IMR-90 (cell line): Measurements from ENCODE around the gene ZNF524.

ENCODE experiments used
- BHLHE40 ChIP-seq: fragments of 150-350 bp; IDR thresholded peaks from 2 replicates; pipeline ENCODE4 v1.6.1; 2016; ENCODE audit warnings: mild to moderate bottlenecking, low read depth, low read length
- CEBPB ChIP-seq: IDR thresholded peaks from 2 replicates; pipeline ENCODE4 v1.6.1; 2012; ENCODE audit warnings: low read depth, low read length, improper control_type of control experiment
- MAZ ChIP-seq: IDR thresholded peaks from 2 replicates; pipeline ENCODE4 v1.6.1; 2012; ENCODE audit warnings: low read depth, mild to moderate bottlenecking, low read length, improper control_type of control experiment, moderate library complexity, borderline replicate concordance
- MXI1 ChIP-seq: IDR thresholded peaks from 2 replicates; pipeline ENCODE4 v1.6.1; 2012; ENCODE audit warnings: low read depth, mild to moderate bottlenecking, low read length, moderate library complexity, borderline replicate concordance
- POLR2A ChIP-seq: IDR thresholded peaks from 2 replicates; pipeline ENCODE4 v1.6.1; 2012; ENCODE audit warnings: mild to moderate bottlenecking, low read depth, low read length
- RAD21 ChIP-seq: IDR thresholded peaks from 2 replicates; pipeline ENCODE4 v1.6.1; 2012; ENCODE audit warnings: low read length, improper control_type of control experiment
- RFX5 ChIP-seq: IDR thresholded peaks from 2 replicates; pipeline ENCODE4 v1.8.0; 2012; ENCODE audit warnings: low read depth, mild to moderate bottlenecking, low read length, moderate library complexity
- SMC3 ChIP-seq: fragments of 150-350 bp; IDR thresholded peaks from 2 replicates; pipeline ENCODE4 v1.6.1; 2016; ENCODE audit warnings: low read depth, mild to moderate bottlenecking, antibody characterized with exemption, low read length, moderate library complexity
- TF ChIP-seq, protein P1 (sequence below): conservative IDR thresholded peaks from 2 replicates; pipeline ENCODE4 v1.5.1; 2012; ENCODE audit warnings: mild to moderate bottlenecking, low read depth, low read length, improper control_type of control experiment
- TF ChIP-seq, protein P2 (sequence below): fragments of 150-350 bp; IDR thresholded peaks from 2 replicates; pipeline ENCODE4 v1.6.1; 2016; ENCODE audit warnings: low read depth, mild to moderate bottlenecking, low read length, moderate library complexity, borderline replicate concordance

DNA sequence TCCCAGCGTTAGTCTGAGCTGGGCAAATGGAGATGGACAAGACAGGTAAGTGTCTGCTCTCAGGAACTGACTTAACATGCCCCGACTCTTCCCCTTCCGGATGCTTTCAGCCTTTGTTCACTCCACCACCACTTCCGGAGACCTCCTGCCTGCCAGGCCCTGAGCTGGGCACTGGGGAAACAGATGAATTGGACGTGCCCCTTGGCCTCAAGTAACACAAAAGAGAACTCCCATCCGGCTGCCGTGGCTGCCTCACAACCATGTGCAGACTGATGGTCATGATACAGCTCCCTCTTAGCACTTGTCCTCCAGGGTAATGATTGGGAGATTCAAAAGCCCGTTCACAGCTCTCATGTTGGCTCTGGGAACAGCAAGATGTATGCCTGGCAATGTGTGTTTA, 17.3 kb downstream of the ZNF524 start:
- TF ChIP-seq POLR2A: no peak
- TF ChIP-seq, protein P1, sequence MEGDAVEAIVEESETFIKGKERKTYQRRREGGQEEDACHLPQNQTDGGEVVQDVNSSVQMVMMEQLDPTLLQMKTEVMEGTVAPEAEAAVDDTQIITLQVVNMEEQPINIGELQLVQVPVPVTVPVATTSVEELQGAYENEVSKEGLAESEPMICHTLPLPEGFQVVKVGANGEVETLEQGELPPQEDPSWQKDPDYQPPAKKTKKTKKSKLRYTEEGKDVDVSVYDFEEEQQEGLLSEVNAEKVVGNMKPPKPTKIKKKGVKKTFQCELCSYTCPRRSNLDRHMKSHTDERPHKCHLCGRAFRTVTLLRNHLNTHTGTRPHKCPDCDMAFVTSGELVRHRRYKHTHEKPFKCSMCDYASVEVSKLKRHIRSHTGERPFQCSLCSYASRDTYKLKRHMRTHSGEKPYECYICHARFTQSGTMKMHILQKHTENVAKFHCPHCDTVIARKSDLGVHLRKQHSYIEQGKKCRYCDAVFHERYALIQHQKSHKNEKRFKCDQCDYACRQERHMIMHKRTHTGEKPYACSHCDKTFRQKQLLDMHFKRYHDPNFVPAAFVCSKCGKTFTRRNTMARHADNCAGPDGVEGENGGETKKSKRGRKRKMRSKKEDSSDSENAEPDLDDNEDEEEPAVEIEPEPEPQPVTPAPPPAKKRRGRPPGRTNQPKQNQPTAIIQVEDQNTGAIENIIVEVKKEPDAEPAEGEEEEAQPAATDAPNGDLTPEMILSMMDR: no peak
- TF ChIP-seq MXI1: no peak
- TF ChIP-seq RAD21: no peak
- no peak for TF ChIP-seq RFX5
- TF ChIP-seq, protein P2, sequence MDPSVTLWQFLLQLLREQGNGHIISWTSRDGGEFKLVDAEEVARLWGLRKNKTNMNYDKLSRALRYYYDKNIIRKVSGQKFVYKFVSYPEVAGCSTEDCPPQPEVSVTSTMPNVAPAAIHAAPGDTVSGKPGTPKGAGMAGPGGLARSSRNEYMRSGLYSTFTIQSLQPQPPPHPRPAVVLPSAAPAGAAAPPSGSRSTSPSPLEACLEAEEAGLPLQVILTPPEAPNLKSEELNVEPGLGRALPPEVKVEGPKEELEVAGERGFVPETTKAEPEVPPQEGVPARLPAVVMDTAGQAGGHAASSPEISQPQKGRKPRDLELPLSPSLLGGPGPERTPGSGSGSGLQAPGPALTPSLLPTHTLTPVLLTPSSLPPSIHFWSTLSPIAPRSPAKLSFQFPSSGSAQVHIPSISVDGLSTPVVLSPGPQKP: no peak
- TF ChIP-seq MAZ: no peak
- no peak for TF ChIP-seq CEBPB
- TF ChIP-seq BHLHE40: no peak
- TF ChIP-seq SMC3: no peak
